ENCODE data around the gene UBAC2.
"Not testable (repeated sequence)": the region's sequence is repeated elsewhere in the genome, so short reads cannot be mapped to it uniquely, and the experiment has no call there.

The UBAC2 gene

DNA sequence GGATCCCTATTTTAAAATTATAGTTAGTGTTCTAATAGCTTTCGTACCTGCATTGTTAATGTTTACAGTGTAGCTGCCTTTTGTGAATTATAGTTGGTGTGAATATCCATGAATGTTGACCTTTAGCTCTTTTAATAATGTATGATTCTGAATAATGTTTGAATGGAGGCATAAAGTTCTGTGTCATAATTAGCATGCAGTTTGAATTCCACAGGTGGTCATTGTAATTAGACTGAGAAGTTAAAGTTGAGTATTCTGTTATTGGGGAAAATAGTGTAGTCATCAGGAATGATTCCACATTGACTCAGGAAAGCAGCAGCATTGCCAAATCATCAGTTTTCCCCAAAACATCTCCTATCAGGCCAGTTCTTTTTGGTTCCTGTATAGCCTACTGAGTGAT is 45.4 kb downstream of the UBAC2 start:
- no peak for DNase-seq

DNA sequence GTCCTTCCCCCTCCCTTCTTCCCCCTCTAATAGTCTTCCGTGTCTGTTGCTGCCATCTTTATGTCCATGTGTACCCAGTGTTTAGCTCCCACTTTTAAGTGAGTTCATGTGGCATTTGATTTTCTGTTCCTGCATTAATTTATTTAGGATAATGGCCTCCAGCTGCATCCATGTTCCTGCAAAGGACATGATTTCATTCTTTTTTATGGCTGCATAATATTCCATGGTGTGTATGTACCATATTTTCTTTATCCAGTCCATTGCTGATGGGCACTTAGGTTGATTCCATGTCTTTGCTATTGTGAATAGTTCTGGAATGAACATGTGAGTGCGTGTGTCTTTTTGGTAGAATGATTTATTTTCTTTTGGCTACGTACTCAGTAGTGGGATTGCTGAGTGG is 48.5 kb downstream of the UBAC2 start:
- not testable (repeated sequence) for DNase-seq

DNA sequence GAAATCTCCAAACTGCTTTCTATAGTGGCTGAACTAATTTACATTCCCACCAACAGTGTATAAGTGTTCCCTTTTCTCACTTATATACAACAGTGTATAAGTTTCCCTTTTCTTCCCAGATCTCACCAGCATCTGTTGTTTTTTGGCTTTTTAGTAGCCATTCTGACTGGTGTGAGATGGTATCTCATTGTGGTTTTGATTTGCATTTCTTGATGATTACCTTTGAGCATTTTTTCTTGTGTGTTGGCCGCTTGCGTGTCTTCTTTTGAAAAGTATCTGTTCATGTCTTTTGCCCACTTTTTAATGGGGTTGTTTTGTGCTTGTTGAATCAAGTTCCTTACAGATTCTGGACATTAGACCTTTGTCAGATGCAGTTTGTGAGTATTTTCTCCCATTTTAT is 49.0 kb downstream of the UBAC2 start:
- DNase-seq = not testable (repeated sequence)

DNA sequence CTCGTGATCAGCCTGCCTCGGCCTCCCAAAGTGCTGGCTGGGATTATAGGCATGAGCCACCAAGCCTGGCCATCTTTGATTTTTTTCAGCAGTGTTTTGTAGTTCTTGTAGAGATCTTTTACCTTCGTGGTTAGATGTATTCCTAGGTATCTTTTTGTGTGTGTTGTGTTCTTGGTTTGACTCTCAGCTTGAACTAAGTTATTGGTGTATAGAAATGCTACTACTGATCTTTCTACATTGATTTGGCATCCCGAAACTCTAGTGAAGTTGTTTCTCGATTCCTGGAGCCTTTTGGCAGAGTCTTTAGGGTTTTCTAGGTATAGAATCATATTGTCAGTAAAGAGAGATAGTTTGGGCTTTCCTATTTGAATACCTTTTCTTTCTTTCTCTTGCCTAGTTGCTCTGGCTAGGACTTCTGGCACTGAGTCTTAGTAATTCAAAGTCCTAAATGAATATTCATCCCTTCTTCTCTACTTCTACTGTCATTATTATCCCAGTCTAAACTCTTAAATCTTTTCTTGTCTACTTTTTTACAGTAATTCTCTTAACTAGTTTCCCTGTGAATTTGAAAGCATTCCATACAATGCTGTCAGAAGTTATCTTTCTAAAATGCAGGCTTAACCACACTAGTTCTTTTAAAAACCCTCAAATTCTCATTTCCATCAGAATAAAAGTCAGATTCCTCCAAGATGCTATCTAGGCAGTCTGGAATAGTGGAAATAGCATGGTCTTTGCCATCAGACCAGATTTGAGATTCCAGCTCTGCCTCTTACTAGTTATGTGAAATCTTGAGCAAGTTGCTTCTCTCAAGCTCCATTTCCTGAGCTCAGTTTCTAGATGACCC is 50.5 kb downstream of the UBAC2 start:
- no peak for DNase-seq

DNA sequence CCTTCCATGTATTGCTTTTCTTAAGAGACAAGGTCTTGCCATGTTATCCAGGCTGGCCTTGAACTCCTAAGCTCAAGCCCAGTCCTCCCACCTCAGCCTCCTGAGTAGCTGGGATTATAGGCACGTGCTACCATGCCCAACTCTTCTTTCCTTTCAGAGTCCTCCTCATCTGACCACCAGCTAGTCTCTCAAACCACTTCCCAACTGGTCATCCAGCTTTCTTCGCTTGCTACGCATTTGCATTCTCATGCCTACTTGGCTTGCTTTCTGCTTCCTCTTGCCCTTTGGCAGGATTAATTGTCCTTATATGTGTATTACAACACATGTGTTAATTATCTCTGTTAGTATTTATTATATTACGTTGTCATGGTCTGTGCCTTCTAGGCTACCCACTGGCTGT is 51.3 kb downstream of the UBAC2 start:
- no peak for DNase-seq

DNA sequence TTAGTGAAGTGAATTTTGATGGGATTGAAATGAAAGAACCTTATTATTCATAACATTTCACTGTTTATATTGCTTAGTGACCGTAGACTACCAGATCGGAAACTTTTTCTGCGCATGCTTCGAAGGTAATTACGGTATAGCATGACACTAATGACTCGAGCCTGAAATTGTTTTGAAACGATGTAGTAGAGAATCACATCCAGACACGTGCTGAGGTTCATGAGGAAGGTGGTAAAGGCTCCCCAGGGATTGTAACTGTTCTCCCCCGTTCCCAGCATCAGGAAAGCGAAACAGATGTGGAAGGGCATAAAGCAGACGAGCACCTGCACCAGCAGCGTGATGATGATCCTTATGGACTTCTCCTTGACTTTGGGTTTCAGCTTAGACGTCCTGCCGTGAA is 54.2 kb downstream of the UBAC2 start:
- DNase-seq = no peak

DNA sequence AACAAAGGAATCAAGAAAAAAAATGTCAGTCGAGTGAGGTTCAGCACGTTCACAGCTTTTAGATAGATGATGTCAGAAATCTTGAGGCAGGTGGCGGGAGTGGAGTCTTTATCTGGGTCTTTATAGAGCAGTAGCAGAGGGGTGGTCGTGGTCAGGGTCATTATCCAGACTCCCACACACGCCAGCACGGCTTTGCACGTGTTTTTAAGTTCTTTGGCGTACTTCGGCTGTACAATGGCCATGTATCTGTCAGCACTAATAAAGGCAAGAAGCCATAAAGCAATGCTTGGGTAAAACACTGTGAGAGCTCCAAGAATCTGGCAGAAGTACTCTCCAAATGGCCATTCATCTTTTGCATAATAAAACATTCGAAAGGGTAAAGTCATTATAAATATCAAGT is 54.6 kb downstream of the UBAC2 start:
- DNase-seq = no peak

DNA sequence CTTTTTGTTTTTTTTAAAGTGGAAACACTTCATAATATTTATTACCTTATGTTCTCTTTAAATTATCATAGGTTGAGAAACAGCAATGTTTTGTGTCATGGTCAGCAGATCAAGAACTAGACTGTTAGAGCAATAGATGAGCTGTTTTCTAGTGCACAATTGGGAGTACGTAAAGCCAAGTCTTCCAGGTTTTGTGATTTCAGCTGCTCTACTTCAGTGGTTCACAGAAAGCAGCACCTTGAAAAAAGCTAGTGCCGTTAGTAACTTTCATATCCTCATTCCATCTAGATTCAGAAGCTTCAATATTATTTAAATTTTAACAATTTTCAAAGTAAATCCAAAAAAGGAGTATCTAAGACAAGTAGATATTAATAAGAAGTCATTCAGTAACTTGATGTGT is 55.6 kb downstream of the UBAC2 start:
- no peak for DNase-seq

DNA sequence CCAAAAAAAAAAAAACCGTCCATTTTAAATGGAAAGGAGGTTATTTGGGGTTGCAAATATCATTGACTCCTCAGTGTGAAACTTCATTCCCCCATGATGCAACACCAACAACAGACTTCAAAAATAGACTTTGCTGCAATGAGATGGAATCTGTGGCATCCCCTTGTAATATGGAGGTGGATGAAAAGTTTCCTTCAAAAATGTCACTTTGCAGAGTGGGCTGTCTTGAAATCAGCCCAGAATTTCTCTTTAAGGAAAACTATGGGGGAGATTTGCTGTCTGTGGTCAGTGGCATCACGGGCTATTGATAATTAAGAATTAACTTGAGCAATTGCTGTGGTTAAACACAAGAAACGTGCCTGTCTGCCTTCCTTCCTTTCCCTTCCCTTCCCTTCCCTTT is 56.1 kb downstream of the UBAC2 start:
- DNase-seq = no peak

DNA sequence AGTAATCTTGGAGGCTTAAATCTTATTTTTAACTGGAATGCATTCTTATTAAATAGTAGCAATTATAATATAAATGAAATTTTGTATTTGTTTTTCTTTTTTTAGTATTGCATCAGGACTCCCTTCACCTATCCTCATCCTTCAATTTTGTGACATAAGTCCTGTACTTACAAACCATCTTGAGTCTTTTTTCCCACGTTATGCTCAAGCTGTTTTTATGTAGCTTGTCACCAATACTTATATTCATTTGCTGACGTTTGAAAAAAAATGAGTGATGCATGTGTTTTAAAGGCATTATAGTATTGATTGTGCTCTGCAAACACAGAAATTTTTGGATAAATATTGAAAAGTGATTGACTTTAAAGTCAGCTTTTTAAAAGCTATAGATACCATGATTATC is 56.6 kb downstream of the UBAC2 start:
- DNase-seq = no peak

DNA sequence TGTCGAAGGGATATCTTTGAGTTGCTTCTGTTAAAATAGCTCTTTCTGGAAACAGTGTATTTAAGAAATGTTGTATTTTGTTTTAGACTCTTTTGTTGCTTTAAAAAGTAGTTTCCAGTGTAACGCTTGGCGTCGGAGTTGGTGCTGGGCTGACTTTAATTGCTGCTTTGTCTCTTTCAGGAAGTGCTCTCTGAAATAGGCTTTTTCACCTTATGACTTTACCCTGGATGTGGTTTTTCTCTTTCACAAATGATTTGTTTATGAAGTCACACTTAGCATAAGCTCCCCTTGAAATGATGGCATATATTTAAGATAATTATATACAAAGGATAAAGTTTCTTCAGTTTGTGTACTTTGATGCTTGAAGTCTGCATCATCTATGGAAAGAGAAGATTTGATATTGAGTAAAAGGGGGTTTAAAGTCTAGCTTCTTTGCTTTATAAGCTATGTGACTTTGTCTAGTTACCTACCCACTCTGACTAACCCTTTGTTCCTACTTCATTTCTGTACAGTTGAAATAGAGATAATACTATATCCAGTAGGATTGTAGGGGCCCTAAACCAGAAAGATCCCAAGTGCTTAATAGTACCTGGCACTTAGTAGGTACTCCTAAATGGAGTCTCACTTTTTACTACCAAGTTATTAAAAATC is 57.7 kb downstream of the UBAC2 start, which contains the start of gene GPR18:
Gene GPR18 (minus strand): TSS at position 170 of the 651 bp plus-strand sequence. CDS start 2,507 bp downstream, outside the sequence.
- DNase-seq = no peak

DNA sequence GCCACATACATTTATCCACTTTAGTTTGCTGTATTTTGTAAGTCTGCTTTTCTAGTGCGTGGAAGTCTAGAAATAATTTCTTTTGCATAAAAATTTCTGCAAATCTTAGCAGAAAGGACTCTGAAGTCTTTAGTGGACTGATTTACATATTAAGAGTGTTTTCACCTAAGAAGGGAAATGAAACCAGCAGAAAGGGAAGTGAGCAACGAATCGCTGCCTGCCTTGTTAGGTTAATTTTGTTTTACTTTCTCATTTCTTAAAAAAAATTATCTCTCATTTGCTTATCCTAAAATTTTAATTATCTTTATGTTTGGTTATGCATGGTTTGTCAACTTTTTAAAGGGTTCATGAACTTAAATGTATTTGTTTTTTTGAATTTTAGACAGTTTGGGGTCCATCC is 58.3 kb downstream of the UBAC2 start:
- no peak for DNase-seq

DNA sequence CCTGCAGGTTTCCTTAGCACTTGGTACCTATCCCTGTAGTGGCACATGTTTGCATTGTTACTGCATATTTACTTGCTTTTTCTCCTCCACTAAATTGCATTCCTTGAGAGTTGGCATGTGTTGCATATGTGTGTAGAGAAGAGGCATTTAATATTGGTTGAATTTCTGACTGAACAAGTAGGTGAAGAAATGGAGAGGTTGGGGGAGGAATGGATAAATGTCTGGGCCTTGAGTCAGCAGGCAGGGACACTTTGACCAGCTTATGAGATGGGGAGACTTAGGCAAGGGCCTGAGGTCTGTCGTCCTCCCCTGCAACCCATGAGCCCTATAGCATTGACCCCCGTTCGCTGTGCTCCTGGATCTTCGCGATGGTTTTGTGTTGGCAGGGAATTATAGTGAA is 59.6 kb downstream of the UBAC2 start:
- DNase-seq = no peak

DNA sequence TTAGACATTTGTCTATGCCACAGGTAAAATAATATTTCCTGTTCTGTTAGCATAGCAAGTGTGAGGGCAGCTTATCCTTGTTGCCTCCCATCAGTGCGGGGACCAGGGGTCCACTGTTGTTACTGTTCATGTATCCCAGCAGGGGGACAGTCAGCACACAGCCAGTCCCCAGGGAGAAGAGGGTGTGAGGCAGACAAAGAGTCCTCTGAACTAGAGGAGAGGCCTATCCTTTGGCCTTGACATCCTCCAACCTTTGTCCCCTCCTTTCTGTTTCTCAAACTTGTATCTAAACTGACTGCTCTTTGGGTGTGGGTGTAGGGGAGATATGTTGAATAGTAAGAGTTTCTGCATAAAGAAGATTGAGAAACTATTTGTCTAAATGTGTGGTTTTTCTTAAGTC is 60.4 kb downstream of the UBAC2 start:
- DNase-seq = no peak

DNA sequence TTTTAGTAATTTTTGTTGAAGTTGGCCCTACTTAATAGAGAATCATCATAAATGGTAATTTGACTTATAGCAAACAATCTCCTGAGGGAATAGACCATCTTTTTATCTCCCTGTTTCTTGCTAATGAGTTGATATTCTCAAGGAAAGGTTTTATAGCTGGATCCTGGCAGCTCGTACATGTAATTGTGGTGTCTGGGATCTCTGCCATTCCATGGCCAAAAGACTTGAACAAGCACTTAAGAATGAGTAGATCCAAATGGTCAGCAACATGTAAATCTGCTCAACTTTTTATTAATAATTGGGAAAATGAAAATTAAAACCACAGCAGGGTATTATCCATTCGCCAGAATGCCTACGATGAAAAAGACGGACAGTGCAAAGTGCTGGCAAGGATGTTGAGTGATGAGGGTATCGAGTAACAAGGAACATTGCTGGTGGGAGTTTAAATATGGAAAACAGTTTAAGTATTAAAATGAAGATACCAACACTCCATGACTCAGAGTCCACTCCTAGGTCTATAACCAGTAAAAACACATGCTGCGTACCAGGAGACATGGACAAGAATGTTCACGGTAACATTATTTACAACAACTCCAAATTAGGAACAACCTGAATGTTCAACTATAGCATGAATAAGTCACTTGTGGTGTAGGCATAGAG is 62.6 kb downstream of the UBAC2 start:
- DNase-seq = no peak

DNA sequence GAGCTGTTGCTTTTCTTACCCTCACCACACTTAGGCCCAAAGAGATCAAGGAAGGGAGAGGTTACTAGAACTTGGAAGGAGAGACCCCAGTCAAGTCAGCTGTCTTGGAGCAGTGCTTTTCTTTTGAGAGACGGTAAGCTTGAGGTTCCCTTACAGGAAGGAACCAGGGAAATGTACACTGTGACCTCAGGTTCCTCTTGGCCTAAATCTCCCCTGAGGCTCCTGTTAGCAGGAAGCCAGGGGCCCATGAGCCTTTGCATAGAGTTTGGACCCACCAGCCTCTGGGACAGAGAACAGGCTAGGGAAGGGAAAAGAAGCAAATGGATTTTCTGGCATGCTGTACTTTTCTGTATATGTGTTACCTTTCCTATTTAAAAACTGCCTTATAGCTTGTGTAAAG is 63.4 kb downstream of the UBAC2 start:
- DNase-seq = no peak

DNA sequence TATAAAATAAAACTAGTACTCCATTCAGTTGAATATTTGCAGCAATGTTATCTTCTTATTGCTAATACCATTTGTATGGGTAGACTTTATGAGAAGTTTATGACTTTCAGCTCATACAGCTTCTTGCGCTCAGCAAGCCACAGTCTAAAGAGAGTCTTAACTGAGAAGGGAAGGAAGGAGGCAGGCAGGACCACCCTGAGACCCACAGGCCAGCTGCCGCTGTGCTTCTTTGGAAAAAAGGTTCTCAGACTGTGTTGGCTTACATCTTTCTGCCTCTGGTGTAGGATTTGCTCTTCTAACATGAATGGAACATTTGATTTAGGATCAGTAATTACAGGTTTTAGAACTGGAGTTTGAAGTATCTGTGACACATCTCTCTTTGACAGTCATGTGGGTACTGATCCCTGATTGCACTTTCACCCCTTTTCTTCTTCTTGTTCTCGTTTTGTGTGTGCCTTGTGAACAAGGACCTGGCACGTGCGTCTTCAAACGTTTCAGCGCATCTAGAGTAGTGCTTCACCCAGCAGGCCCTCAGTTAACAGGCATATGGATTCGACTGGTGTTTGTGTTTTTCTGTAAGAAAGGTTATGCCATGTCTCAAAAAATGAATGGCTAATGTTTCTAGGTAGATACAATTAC is 64.6 kb downstream of the UBAC2 start:
- no peak for DNase-seq

DNA sequence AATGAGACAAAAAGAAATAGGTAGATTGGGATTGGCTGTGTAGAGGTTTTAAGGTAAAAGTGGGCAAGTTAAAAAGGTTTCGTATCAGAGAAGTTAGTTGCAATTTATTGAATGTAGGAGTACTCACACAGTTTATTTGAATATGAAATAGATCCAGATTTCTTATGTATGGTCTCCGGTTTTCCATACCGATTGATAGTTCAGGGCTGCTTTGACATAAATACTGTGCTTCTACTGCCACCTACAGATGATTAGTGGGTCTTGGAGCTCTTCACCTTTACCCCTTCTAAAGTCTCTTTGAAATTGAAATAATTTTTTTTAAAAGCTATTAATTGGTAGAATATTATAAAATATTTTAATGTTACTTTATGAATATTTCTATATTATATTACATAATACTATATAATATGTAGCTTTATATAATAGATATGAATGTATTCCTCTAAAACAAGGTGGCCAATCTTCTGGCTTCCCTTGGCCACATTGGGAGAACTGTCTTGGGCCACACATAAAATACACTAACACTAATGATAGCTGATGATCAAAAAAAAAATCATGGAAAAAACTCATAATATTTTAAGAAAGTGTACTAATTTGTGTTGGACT is 65.3 kb downstream of the UBAC2 start:
- DNase-seq = peak in 1 of 51 donors; percentile 32

DNA sequence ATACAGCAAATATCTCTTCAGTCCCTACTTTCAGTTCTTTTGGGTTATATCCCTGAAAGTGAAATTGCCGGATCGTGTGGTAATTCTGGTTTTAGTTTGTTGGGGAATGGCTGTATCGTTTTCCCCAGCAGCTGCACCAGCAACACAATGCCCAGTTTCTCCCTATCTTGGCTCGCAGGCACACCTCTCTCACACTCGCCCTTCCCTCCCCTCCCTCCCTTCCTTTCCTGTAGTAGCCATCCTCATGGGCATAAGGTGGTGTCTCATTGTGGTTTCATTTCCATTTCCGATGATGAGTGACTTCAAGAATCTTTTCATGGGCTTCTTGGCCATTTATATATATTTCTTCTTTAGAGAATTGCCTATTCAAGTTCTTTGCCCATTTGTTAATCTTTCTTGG is 66.2 kb downstream of the UBAC2 start:
- no peak for DNase-seq

DNA sequence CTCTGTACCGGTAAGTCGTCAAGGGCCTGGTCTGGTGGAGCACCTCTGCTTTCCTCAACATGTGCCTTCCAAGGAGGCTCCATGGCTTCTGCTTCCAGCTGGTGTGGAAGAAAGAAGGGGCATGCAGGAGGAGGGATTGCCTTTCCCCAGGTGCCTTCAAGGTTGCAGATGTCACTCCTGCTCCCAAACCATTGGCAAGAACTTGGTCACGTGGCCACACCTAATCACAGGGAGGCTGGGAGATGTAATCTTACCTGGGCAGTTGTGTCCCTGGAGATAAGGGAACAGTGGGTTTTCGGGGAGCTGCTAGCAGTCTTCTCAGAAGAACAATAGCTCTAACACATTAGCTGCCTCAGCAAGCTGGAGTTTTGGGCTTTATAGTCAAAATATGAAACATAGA is 67.3 kb downstream of the UBAC2 start:
- no peak for DNase-seq

DNA sequence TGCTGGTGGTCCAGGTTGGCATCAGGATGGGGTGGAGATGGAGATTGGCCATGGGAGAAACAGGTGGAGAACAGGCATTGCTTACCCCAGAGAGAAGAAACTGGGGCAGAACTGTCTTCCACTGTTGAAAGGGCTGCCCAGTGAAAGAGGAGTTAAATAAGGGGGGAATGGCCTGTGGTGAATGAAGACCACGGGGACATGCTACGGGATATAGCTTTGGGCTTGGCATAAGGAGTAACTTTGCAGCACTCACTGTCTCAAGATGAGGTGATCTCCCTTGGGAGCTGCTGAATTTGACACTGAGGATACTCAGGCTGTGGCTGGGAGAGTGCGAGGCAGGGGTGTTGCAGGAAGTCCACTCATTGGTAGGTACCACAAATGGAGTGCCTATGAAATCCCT is 68.2 kb downstream of the UBAC2 start:
- DNase-seq = no peak
